ENCODE data around the gene AFF4.

DNA sequence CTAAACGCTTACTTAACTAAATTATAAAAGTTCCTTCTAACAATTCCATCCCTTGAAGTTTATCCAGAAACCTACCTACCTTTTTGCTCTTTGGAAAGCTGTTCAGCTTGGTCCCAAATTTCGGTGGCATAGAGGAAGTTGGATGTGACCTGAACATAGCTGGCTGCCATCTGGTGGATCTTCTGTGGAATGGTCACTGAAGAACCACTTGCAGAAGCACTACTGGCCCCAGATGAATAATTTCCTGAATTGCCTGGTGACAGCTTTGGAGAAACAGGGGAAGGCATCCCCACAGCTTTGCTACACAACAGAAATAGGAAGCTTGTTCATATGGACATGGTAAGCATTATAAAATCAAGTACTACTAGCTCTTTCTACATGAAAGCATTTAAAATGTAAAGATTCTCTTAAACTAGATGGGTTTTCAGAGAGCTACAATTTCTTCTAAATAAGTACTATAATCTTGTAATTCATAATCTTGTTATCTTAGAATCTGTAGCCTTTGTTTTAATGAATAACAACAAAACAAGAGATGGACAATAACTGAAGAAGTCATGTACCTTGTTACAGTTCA lies 80.1 kb downstream of the AFF4 start:
- TF ChIP-seq EZH2phosphoT487 (IDR thresholded peaks at IDR 0.05; ENCODE audit: borderline replicate concordance, low read depth, low read length): no peak
- TF ChIP-seq, protein P1, sequence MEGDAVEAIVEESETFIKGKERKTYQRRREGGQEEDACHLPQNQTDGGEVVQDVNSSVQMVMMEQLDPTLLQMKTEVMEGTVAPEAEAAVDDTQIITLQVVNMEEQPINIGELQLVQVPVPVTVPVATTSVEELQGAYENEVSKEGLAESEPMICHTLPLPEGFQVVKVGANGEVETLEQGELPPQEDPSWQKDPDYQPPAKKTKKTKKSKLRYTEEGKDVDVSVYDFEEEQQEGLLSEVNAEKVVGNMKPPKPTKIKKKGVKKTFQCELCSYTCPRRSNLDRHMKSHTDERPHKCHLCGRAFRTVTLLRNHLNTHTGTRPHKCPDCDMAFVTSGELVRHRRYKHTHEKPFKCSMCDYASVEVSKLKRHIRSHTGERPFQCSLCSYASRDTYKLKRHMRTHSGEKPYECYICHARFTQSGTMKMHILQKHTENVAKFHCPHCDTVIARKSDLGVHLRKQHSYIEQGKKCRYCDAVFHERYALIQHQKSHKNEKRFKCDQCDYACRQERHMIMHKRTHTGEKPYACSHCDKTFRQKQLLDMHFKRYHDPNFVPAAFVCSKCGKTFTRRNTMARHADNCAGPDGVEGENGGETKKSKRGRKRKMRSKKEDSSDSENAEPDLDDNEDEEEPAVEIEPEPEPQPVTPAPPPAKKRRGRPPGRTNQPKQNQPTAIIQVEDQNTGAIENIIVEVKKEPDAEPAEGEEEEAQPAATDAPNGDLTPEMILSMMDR (conservative IDR thresholded peaks at IDR 0.05; ENCODE audit: low read length): peak; percentile 85

Measured in OCI-LY7 (cell line).